ENCODE results near the gene DAPK1. TPM values are rescaled to one million over a fixed set of nuclear protein-coding genes. Genes with fewer than 3 reads are reported as not detected.
A peak's percentile ranks its signal among the peaks of the same experiment; 100 is the strongest.

The DAPK1 gene
- total RNA-seq, 1 donor from 2014 or later: 35.1 TPM

DNA sequence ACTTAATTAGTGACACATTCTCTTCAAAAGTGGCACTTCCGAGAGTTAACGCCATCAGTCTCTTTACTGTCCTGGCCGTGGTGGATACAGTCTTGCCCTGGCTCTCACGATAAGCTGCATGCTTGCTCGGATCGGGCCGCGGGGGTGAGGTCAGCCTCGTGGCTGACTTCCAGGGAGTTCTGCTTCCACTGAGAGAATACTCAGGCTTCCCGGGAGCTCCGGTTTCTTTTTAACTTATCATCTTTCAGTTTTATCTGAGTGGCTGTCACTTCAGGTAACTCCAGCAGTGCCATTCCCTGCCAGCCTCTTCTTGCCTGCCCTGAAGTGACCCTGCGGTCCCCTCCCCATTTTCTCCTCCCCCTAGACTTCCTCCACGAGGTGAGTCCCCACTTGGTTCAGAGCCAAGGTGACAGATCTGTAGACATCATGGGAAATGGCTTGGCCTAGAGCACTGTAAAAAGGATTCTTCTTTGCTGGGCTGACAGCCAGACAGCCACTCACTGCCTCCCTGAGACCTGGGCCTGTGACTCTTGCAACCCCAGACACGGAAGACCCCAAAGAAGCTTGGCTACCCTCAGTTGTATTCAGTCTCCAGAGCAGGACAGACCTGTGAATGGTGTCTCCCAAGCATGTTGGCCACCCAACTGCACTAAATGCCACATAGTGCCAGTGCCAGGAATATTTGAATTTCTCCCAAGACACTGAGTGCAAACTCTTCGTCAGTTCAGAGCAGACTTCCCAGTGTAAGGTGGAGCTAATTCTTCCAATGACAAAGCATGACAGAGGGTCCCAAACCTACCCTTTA is 95.1 kb downstream of the DAPK1 start:
- Mint-ChIP-seq H3K27me3 (ENCODE audit: low read depth, unreplicated experiment) (no peaks in the 10 kb centered on the region), H3K4me3 (ENCODE audit: unreplicated experiment) (no peak overlapping the region), H3K36me3 (ENCODE audit: low read depth, unreplicated experiment) (peaks cover 8% of the 10 kb centered on the region), H3K9me3 (ENCODE audit: unreplicated experiment) (no peaks in the 10 kb centered on the region), H3K4me1 (ENCODE audit: low read depth, unreplicated experiment) (peaks cover 13% of the 10 kb centered on the region), H3K27ac (ENCODE audit: unreplicated experiment) (no peak overlapping the region)
- peak overlapping the region; percentile 27 for H2AFZ ChIP-seq (ENCODE audit: low read depth, low read length)
- H3K9ac ChIP-seq (ENCODE audit: low read length): no peak overlapping the region
- TF ChIP-seq, protein P1, sequence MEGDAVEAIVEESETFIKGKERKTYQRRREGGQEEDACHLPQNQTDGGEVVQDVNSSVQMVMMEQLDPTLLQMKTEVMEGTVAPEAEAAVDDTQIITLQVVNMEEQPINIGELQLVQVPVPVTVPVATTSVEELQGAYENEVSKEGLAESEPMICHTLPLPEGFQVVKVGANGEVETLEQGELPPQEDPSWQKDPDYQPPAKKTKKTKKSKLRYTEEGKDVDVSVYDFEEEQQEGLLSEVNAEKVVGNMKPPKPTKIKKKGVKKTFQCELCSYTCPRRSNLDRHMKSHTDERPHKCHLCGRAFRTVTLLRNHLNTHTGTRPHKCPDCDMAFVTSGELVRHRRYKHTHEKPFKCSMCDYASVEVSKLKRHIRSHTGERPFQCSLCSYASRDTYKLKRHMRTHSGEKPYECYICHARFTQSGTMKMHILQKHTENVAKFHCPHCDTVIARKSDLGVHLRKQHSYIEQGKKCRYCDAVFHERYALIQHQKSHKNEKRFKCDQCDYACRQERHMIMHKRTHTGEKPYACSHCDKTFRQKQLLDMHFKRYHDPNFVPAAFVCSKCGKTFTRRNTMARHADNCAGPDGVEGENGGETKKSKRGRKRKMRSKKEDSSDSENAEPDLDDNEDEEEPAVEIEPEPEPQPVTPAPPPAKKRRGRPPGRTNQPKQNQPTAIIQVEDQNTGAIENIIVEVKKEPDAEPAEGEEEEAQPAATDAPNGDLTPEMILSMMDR (IDR thresholded peaks at IDR 0.05; ENCODE audit: insufficient read depth, low read depth, low read length): no peak
- no peak for TF ChIP-seq EZH2 (IDR thresholded peaks at IDR 0.05; ENCODE audit: insufficient read depth, low read length)
- no peak for FAIRE-seq
- H3K36me3 ChIP-seq (ENCODE audit: insufficient read depth, low read length): no peaks in the 10 kb centered on the region
- no peak overlapping the region for H3K27ac ChIP-seq (ENCODE audit: low read depth, low read length)
- DNase-seq (ENCODE audit: low read depth): peak; percentile 69
- no peaks in the 10 kb centered on the region for H4K20me1 ChIP-seq (ENCODE audit: insufficient read depth, low read length)
- peak overlapping the region; percentile 13 for H3K4me3 ChIP-seq (ENCODE audit: insufficient read depth, low read depth, low read length)
- H3K4me1 ChIP-seq (ENCODE audit: insufficient read depth, low read length): peaks cover 29% of the 10 kb centered on the region
- no peaks in the 10 kb centered on the region for H3K27me3 ChIP-seq (ENCODE audit: insufficient read depth, low read length)
- no peaks in the 10 kb centered on the region for H3K9me3 ChIP-seq (ENCODE audit: insufficient read depth, low read depth, low read length)
- H3K79me2 ChIP-seq (ENCODE audit: insufficient read depth, low read length): no peaks in the 10 kb centered on the region
- peak overlapping the region; percentile 67 for H3K4me2 ChIP-seq (ENCODE audit: low read length)

- no peaks in the 10 kb centered on the region for H3K79me2 ChIP-seq (ENCODE audit: insufficient read depth, low read length)
- no peaks in the 10 kb centered on the region for H3K27me3 Mint-ChIP-seq (ENCODE audit: low read depth, unreplicated experiment)
- H3K27ac ChIP-seq (ENCODE audit: low read depth, low read length): no peak overlapping the region
Measured at GRCh38 chr9:87593359-87593980, 95.8 kb downstream of the DAPK1 start.

More at GRCh38 chr9:87593359-87593980, 95.8 kb downstream of the DAPK1 start:
- Histone ChIP-seq H4K20me1 (ENCODE audit: insufficient read depth, low read length) (no peaks in the 10 kb centered on the region), H3K9ac (ENCODE audit: low read length) (no peak overlapping the region), H3K9me3 (ENCODE audit: insufficient read depth, low read depth, low read length) (no peaks in the 10 kb centered on the region), H2AFZ (ENCODE audit: low read depth, low read length) (no peak overlapping the region), H3K36me3 (ENCODE audit: insufficient read depth, low read length) (no peaks in the 10 kb centered on the region), H3K4me2 (ENCODE audit: low read length) (no peak overlapping the region), H3K4me3 (ENCODE audit: insufficient read depth, low read depth, low read length) (no peak overlapping the region), H3K27me3 (ENCODE audit: insufficient read depth, low read length) (no peaks in the 10 kb centered on the region), H3K4me1 (ENCODE audit: insufficient read depth, low read length) (peaks cover 29% of the 10 kb centered on the region)
- H3K4me1 Mint-ChIP-seq (ENCODE audit: low read depth, unreplicated experiment): peaks cover 13% of the 10 kb centered on the region
- TF ChIP-seq, protein P1 (IDR thresholded peaks at IDR 0.05; ENCODE audit: insufficient read depth, low read depth, low read length): no peak
- TF ChIP-seq EZH2 (IDR thresholded peaks at IDR 0.05; ENCODE audit: insufficient read depth, low read length): no peak
- FAIRE-seq: no peak
- no peak for DNase-seq (ENCODE audit: low read depth)
- H3K9me3 Mint-ChIP-seq (ENCODE audit: unreplicated experiment): no peaks in the 10 kb centered on the region
- H3K4me3 Mint-ChIP-seq (ENCODE audit: unreplicated experiment): peak overlapping the region; percentile 6
- peaks cover 8% of the 10 kb centered on the region for H3K36me3 Mint-ChIP-seq (ENCODE audit: low read depth, unreplicated experiment)
- H3K27ac Mint-ChIP-seq (ENCODE audit: unreplicated experiment): no peak overlapping the region
